ENCODE data around the gene ST6GALNAC3.

Gene ST6GALNAC3

DNA sequence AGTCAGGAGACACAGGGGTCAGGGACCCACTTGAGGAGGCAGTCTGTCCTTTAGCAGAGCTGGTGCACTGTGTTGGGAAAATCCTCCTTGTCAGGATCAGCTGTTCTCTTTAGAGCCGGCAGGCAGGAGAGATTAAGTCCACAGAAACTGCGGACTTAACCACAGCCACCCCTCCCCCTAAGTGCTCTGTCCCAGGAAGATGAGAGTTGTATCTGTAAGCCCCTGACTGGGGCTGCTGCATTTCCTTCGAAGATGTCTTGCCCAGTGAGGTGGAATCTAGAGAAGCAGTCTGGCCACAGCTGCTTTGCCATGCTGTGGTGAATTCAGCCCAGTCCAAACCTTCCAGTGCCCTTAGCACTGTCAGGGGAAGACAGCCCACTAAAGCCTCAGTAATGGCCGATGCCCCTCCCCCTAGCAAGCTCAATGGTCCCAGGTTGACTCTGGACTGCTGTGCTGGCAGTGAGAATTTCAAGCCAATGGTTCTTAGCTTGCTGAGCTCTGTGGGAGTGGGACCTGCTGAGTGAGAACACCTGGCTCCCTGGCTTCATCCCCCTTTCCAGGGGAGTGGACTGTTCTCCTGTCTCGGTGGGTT lies 172.8 kb downstream of the ST6GALNAC3 start:
- no peak for DNase-seq (ENCODE audit: low spot score)

DNA sequence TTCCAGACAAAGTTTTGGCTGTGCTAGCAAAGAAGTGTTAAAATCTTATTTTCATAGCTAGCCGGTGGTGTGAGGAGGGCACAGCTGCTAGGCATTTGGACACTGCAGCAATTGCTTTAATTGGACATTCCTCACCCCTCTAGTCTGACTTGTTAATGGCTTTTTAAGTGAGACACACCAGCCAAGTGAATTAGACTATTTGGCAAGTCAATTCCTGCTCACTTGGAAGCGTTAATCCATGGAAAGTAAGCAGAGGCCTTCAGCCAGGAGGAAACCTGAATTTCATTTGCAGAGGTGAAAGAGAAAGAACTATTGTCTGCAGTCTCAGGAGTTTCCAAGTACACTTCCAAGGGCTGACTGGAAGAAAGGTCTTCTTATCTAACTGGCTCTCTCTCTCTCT lies 175.7 kb downstream of the ST6GALNAC3 start:
- no peak for DNase-seq (ENCODE audit: low spot score)

DNA sequence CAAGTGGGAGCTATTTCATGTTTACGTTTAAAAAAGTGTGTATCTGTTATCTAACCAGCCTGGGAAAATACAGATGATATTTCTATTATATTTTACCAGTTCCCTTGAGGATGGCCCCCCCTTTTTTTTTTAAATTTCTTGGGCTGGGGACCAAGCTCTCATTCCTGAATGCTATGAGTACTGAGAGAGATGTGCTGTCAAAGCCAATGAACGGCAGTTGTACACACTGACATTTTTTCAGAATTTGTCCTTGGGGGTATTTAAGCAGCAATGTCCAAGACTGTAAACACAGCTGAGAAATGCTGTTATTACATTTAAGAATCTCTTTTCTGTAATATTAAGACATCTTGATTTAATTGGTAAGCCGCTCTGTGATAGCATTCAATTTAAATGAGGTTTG lies 177.9 kb downstream of the ST6GALNAC3 start:
- DNase-seq (ENCODE audit: low spot score) = no peak

DNA sequence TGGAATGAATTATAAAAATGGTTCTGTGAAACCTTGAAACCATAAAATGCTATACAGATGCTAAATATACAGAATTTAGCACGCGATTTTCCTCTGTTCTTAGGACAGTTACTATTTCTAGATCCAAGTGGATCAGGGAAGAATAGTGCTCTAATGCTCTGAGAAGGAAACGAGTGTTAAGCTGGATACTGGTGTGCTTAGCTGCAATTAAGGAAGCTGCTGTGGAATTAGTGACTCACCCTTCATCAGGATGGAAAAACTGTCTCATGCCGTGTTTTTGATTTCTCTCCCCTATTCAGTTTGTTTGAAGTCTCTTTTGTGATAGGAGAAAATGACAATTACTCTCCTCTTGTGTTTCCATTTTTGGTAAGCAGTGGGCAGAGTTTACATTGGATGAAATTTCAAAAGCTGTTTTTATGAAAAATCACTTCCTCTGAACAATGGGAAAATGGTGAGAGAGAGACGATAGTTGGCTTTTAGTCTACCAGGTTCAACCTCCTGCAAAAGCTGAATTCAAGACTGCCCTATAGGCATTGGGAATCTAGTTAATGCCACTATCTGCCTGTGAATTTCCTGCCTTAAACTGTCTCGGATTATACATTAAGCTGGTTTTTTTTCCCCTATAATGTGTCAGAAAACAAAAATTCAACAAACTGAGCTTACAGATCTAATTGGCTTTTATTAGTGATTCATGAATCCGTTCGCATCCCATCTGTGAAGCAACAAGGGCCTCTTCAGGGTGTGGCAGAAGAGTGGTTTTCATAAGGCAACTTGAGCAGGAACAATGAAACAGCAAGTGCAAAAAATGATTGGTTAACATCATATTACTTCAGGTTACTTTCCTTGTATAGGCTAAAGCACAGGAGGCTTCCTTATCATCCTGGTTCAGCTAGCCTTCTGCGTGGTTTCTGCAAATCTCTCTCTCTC lies 179.8 kb downstream of the ST6GALNAC3 start:
- DNase-seq (ENCODE audit: low spot score) = no peak

DNA sequence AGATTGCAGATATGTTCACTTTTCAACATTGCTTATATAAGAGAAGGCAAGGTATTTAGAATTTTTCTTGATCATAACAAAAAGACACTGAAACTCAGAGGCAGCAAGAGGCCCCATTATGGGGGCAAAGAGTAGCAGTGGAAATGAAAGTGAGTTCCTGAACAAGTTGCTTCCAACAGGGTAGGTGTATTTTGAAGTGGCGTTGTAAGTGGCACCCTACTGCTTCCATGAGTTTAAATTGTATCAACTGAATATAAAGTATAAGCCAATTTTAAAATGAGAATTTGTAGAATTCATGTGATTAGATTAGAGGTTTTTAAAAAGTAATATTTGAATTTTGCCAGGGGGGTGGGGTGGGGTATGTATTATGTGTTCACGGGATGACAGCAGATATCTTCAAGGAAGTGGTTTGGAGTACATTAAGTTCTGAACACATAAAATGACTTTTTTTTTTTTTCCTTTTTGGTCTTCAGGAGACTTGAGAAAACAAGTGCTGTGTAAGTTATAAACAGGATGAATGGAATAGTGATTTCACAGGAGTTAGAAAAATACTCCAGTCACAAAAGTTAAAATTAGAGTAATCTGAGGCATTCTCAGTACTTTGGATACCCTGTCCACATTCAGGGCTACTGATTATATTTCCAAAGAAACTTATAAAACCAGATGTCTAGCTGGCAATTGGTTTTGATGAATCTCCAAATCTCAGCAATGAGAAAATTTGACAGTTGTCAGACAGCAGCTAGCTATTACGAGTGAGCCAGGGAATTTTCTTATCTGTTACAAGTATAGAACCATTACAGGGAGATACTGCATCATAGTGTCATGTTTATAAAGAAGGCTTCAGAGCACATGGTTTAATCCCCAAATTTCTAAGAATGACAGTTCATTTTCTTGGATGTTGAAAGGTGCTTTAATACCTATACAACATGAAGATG lies 182.0 kb downstream of the ST6GALNAC3 start:
- no peak for DNase-seq (ENCODE audit: low spot score)

DNA sequence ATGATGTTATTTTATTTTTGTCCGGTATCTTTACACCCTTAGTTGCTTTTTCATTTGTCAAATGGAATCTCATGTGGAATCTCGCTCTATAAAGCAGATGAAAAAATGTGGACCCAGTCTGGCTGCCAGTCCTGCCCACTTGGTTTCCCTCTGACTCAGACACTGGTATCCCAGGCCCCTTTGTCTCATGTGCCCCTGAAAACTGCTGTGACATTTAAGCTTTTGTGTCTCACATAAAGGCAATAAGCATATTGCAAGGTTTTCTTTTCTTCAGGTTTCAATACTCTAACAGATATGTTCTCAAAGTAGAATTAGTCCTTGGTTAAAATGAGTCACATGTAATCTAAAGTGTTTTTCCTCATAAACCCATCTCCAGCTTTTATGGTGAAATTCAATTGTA lies 183.3 kb downstream of the ST6GALNAC3 start:
- no peak for DNase-seq (ENCODE audit: low spot score)

DNA sequence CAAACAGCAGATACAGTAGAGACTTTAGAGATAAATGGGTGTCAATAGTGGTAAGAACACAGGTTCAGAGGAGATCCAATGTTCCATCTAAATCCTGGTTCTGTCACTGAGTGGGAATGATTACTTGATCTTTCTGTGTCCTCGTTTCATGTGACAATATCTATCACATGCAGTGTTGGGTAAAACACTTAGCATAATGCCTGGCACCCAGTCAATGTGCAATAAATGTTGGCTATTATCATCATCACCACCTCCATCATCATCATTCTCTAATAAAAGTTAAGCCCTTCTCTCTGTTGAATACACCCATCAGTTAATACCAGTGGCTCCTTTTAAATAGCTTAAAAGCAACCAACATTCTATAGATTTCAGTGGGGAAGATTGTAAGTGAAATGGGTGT lies 184.7 kb downstream of the ST6GALNAC3 start:
- no peak for DNase-seq (ENCODE audit: low spot score)

DNA sequence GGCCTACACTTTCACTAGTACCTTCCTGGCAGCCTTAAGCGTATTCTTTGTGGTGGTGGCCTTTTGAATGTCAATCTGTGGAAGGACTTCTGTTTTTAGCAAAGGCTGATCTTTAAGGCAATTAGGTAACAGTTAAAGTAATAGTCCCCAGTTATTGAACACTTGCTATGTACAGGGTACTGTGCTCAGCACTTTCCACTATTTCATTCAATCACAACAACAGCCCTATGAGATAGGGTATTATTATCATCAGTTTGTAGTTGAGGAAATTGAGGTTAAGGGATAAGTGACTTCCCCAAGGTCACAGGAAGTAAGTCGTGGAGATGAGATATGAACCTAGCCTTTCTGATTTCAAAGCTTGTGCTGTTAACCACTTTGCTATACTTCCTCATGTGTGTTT lies 185.7 kb downstream of the ST6GALNAC3 start:
- no peak for DNase-seq (ENCODE audit: low spot score)

DNA sequence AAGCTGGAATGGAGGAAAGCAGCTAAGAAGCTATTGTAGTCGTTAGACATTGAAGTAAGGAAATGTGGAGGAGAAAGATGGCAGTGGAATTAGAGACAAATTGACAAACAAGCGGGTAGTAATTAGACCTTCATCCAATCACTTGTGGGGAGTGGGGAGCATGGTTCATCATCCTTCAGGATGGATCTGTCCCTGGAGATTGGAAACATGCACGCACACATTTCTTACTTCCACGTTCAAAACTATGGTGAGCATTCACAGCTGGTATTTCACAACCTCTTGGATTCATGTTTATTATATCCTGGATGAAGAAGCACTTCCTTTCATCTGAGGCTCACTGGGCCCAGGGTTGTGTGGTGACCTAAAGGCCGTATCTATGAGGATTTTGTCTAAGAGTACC lies 188.1 kb downstream of the ST6GALNAC3 start:
- no peak for DNase-seq (ENCODE audit: low spot score)

DNA sequence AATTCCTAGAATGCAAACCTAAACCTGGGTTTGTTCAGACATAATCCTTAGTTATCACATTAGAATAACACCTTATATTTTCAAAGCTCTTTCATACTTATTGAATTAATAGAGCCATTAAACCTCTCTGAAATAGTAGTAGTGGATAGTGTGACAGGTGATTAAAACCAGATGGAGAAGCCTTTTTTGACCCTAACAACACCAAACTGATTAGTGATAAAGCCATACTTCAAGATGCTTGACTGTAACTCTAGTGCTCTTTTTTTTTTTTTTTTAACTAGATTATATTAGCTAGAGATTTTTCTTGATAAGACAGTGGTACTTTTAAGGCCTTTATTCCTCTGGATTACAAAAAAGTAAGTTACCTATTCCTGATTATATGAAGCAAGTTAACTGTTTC lies 190.1 kb downstream of the ST6GALNAC3 start:
- DNase-seq (ENCODE audit: low spot score) = no peak

DNA sequence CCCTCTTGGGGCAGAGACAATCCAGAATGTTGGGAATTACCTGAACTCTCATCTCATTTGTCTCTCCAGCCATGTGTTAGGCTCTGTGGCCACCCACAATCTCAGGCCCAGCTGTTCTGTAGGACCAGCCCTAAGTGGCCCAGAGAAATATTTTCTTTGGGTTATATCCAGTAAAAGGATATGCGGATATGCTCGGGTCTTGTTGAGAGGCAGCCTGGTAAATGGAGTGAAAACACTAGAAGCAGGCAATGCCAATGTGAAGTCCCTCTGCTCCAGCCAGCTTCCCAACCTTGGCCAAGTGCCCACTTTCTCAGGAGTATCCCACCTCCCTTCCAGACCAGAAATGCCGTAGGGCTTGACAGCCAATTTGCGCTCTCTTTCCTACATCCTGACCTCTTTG lies 192.2 kb downstream of the ST6GALNAC3 start:
- no peak for DNase-seq (ENCODE audit: low spot score)

DNA sequence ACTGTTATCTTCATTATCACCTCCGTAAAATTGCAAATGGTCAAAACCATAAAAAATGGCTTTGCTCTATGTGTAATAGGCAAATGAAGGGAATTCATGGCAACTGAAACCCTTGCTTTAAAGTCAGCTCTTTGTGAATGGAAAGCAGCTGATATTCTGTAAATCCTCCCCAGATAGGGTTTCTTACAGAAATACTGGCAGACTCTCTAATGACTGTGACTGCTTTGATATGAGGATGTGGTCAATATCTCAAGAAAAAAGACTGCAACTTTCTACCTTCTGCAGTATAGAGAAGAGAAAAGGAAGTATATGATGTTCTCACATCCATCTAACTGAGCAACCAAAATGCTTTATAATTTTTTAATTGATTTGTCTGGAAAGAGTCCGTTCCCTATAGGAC lies 193.1 kb downstream of the ST6GALNAC3 start:
- no peak for DNase-seq (ENCODE audit: low spot score)

DNA sequence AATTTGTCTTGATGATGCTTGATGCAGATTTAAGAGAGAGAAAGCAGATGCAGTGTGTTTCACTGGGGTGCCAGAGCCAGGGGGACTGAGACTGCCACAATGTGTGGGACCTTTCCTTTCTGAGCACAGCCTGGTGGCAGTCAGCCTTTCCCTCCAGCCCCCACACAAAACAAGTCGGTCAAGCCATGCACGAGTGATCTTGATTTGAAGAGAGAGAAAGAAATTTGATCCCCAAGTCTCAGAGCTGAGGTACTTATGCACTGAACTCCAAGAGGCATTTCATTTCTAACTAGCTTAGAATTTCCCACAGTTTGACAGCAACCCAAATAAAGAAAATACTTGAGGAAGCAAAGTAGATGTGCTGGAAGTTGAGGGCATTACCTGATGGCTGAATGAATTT lies 193.8 kb downstream of the ST6GALNAC3 start:
- no peak for DNase-seq (ENCODE audit: low spot score)

DNA sequence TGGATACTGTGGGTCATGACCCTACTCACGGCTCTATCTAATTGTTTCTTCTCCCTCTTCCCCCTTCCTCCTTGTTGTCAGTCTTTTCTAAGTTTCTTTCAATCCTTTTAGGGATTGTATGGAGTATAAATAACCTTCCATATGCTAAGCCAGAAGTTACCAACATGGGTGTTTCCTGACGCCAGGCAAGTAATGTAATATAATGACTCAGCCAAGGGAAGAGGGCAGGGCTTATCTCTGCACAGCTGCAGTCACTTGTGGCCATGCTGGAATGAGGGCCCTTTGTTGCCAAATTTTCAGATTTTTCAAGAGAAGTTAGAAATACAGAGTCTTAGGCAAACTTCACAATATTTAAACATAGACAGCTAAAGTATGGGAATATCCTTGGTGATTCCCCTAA lies 194.6 kb downstream of the ST6GALNAC3 start:
- DNase-seq (ENCODE audit: low spot score) = peak; percentile 27

DNA sequence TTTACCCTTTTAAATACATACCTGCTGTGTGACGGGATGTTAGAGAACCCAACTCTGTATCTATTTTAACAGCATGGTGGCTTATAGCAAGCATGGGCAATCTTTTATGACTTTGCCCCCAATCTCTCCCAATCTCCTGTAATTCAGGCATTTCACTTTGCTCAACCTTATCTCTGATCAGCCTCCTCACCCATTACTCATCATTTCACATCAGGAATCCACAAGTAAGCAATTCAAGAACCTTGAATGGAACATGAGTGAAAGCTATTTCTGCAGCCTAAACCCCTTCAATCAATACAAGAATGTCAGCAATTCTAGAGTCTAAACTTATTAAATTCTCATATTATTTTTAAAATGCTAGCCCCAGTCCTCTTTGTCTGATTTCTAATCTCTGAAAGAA lies 199.8 kb downstream of the ST6GALNAC3 start:
- DNase-seq (ENCODE audit: low spot score) = no peak

DNA sequence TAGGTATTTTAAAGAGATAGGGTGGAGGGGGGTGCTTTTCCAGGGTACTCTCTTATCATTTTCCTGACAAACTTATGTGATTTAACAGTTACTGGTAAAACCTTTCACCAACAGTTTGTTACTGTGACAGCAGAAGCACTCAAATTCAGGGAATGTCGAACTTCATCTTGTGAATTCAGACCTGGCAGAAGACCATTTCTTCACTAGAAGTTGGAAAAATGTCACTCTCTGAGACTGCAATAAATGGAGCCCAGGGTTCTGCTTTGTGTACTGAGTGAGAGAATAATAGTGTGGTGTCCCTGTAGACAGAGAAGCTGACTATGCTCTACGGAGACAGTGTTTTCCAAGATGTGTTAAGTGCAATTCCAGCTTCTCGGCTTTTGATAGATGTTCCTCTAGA lies 200.2 kb downstream of the ST6GALNAC3 start:
- DNase-seq (ENCODE audit: low spot score) = no peak

DNA sequence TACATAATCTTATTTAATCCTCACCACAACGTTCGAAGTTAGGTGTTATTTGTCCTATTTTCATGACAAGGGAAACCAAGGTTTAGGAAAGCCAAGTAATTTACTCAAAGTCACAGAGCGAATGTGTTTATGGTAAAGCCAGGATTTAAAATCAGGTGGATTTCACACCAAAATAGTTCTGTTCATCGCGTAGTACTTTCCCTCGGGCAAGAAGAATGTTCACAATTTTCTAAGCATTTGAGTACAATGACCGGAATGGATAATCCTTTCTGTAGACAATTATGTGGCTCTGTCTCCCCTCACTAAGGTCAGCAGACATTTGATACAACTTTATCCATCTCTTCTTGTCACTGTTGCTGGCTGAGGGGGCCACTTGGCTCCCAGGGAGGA lies 204.2 kb downstream of the ST6GALNAC3 start:
- DNase-seq (ENCODE audit: low spot score) = no peak

DNA sequence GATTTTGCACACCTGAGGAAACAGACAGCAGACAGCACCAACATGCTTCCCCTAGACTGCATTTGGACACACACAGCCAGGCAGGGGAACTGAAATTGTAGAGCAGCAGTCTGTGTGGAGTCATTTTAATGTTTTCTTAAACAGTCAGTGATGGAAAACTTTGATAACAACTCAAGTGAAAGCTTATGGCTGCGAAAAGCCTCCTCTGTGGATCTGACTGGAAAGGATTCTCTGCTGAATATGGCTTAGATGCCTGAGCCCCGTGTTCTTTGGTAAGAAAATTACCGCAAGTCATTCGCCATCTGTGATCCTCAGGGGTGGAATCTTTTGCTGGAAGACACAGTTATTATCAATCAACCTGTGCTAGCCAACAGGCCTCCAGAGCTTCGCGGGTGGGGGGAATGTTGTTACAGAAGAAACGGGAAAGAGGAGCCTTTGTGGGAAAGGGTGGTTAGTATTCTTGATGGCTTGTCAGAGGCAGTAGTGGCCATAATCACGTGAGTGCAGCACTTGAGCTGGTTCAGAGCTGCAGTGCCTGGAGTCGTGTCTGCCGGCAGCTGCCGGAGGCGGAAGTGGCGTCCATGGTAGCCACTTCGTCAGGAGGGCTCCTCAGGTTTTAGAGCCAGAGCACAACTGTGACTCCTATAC lies 204.7 kb downstream of the ST6GALNAC3 start:
- DNase-seq (ENCODE audit: low spot score) = no peak

DNA sequence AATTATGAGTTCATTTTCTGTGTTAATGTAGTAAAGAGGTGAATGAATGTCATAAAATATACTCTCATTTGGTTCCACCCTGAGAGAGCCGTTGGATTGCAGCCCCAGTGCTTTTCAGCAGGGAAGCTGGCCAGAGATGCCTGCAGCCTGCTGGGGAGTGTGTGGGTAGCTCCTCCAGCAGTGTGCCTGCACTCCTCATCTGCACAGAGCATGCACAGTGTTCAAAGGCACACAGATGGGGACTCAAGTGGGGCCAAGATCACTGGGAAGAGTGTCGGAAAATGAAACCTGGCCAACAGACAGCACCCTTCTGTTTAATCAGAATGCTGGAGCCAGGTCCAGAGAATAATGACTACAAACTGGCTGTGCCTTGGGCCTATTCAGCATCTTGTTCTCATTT lies 206.8 kb downstream of the ST6GALNAC3 start:
- no peak for DNase-seq (ENCODE audit: low spot score)

DNA sequence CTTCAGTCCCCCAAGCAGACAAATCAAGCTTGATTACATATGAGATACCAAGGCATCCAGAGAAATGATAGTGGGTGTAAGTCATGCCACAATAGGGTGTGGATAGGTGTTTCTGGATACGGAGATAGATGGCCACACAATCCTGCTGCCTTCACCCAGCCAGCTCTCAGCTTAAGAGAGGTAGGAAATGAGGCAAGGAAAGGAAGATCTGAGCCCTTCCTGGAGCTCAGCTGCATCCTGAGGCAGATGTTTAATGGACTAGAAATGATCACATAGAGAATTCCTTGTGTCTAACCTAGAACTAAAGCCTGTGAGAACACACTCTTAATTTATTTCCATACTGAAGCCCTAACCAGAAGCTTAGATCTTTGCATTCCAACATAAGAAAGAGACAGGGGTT lies 210.3 kb downstream of the ST6GALNAC3 start:
- no peak for DNase-seq (ENCODE audit: low spot score)

DNA sequence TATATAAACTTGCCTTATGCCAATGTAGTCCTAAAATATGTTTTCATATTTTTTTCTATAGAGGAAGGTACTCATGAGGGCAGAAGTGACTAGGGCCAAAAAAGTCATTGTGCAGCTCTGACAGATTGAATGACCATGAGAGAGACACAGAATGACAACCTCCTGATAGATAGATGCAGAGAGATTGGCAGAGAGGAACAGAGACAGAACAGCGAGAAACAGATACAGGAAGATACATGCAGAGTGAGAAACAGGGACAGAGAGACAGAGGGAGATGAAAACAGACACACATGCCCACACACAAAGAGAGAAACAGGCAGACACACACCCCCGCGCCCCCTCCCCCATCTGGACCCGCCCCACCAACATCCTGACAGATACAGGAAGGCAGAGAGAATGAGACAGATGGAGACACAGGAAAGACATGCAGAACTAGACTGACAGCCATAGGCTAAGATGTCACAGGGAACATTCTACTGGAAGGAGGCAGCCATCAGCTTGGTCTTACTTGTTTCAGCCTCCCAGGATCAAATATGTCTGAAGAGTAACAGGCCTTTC lies 211.1 kb downstream of the ST6GALNAC3 start:
- DNase-seq (ENCODE audit: low spot score) = no peak

DNA sequence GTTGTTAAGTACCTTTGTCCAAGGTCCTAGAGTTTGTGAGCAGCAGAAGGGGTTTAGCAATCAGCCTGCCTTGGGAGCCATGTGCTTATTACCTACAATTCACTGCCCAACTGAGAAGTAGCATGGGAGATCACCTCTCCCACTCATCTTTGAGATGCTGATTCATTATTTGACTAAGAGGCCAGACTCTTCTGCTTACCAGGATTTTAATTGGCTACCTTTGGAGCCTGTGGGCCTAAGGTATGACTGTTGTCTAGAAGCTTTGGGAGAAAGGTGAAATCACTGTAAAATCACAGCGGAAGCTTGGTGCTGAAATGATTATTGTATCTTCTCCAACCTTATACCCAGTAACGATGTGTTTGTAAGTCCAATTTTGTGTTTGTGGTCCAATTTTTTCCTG lies 213.4 kb downstream of the ST6GALNAC3 start:
- no peak for DNase-seq (ENCODE audit: low spot score)

All from GM03348 (cell line).